Gastroesophageal sphincter (tissue), 4 donors: Measurements from ENCODE around the gene ZBED6. TPM values are rescaled to one million over a fixed set of nuclear protein-coding genes. Genes with fewer than 3 reads are reported as not detected.
A peak's percentile ranks its signal among the peaks of the same experiment; 100 is the strongest.

Experiments used
- ATAC-seq: fragments of 150-250 bp; one replicate; pipeline ENCODE4 v1.9.1; 2016; ENCODE audit warnings: mild to moderate bottlenecking, moderate library complexity
- H3K27ac ChIP-seq, 4 donors: fragments of 200-600 bp; sonication (generic) in 3 of 4; 1 replicate in 3 of 4; 2 replicates in 1 of 4; pipeline ENCODE4 v1.5.1; 2016 to 2019
- H3K27me3 ChIP-seq: fragments of 200-600 bp; sonication (generic); one replicate; pipeline ENCODE4 v1.5.1; 2019
- H3K36me3 ChIP-seq, 2 donors: fragments of 200-600 bp; sonication (generic); one replicate each; pipeline ENCODE4 v1.5.1; 2019; ENCODE audit warnings: control low read depth in 1 of 2
- H3K4me1 ChIP-seq, 3 donors: fragments of 200-600 bp; sonication (generic); 1 replicate in 2 of 3; 2 replicates in 1 of 3; pipeline ENCODE4 v1.5.1; 2016 to 2019; ENCODE audit warnings: control low read depth in 2 of 3
- H3K4me3 ChIP-seq, 2 donors: fragments of 200-600 bp; sonication (generic); one replicate each; pipeline ENCODE4 v1.5.1; 2019; ENCODE audit warnings: mild to moderate bottlenecking in 1 of 2, moderate library complexity in 1 of 2
- H3K9me3 ChIP-seq, 3 donors: fragments of 200-600 bp; sonication (generic); one replicate each; pipeline ENCODE4 v1.5.1; 2017 to 2019; ENCODE audit warnings: control low read depth in 2 of 3
- CTCF ChIP-seq, 4 experiments: fragments of 200-600 bp in 2 of 4; fragments of 450-650 bp in 2 of 4; sonication (generic) in 1 of 4; IDR thresholded peaks; one replicate each; pipeline ENCODE4 v1.5.1; 2017 to 2019; ENCODE audit warnings: antibody characterized with exemption in 4 of 4, mild to moderate bottlenecking in 2 of 4, moderate library complexity in 2 of 4
- EP300 ChIP-seq: sonication (generic); formaldehyde crosslinking; IDR thresholded peaks from one replicate; pipeline ENCODE4 v1.6.1; 2017; ENCODE audit warnings: antibody characterized with exemption, mild to moderate bottlenecking
- POLR2A ChIP-seq, 2 donors: fragments of 450-650 bp; IDR thresholded peaks; one replicate each; pipeline ENCODE4 v1.6.1; 2017; ENCODE audit warnings: antibody characterized with exemption in 2 of 2, mild to moderate bottlenecking in 2 of 2, moderate library complexity in 1 of 2
- POLR2AphosphoS5 ChIP-seq: sonication (generic); formaldehyde crosslinking; IDR thresholded peaks from one replicate; pipeline ENCODE4 v1.6.1; 2017; ENCODE audit warnings: antibody characterized with exemption
- WGBS, 2 donors: methylation state at CpG; one replicate each; pipeline ENCODE4 v1.1.5; 2018; ENCODE audit warnings: low coverage in 1 of 2; 5-methylcytosine and 5-hydroxymethylcytosine counted together
- total RNA-seq, 4 donors: library from RNA; depleted of rRNA; stranded (reverse); fragments of >200 nt; gene quantifications; one replicate each; pipeline ENCODE4 v1.1.0, GENCODE V29; 2016

ZBED6 gene
- total RNA-seq, 4 donors from 2014 or later: 11.6 to 19.9 (median 18.7) TPM

GRCh38 chr1:203799157-203799556 is 3.7 kb downstream of the ZBED6 start:
- Histone ChIP-seq H3K4me1 (peaks cover 4 to 83% (median 38%) of the 10 kb centered on the region in 3 donors), H3K9me3 (no peaks in the 10 kb centered on the region)
- WGBS, 2 donors: 44 to 52% methylated on average over 3 to 4 of the region's 4 CpGs

GRCh38 chr1:203799971-203800370 is 4.5 kb downstream of the ZBED6 start:
- Histone ChIP-seq H3K36me3 (peaks cover 0 to 30% of the 10 kb centered on the region in 2 donors), H3K4me1 (peaks cover 4 to 80% (median 38%) of the 10 kb centered on the region in 3 donors), H3K27me3 (no peaks in the 10 kb centered on the region), H3K4me3 (no peak overlapping the region), H3K9me3 (no peaks in the 10 kb centered on the region), H3K27ac (peak overlapping the region in 1 of 4 donors; percentile 30)
- 14 to 40% methylated on average over 1 of the region's 1 CpG for WGBS, 2 donors
- TF ChIP-seq CTCF (IDR thresholded peaks at IDR 0.05): no peak
- no peak for TF ChIP-seq POLR2AphosphoS5
- ATAC-seq: no peak

More at GRCh38 chr1:203799157-203799556, 3.7 kb downstream of the ZBED6 start:
- Histone ChIP-seq H3K36me3 (peaks cover 0 to 22% of the 10 kb centered on the region in 2 donors), H3K27ac (no peak overlapping the region), H3K27me3 (no peaks in the 10 kb centered on the region), H3K4me3 (no peak overlapping the region)
- ATAC-seq: no peak
- no peak for TF ChIP-seq POLR2AphosphoS5
- no peak for TF ChIP-seq EP300
- TF ChIP-seq POLR2A (IDR thresholded peaks at IDR 0.05): no peak
- no peak for TF ChIP-seq CTCF (IDR thresholded peaks at IDR 0.05)

- ATAC-seq: no peak
- Histone ChIP-seq H3K4me3 (no peak overlapping the region), H3K9me3 (no peaks in the 10 kb centered on the region), H3K36me3 (peaks cover 0 to 42% of the 10 kb centered on the region in 2 donors), H3K4me1 (peaks cover 0 to 50% (median 8%) of the 10 kb centered on the region in 3 donors), H3K27ac (no peak overlapping the region), H3K27me3 (no peaks in the 10 kb centered on the region)
- TF ChIP-seq POLR2A (IDR thresholded peaks at IDR 0.05) (no peak), EP300 (no peak), CTCF (IDR thresholded peaks at IDR 0.05) (no peak), POLR2AphosphoS5 (no peak)
- WGBS, 2 donors: 93 to 100% methylated on average over 6 to 7 of the region's 7 CpGs
Measured at GRCh38 chr1:203805689-203806088, 10.3 kb downstream of the ZBED6 start.

- Histone ChIP-seq H3K27ac (no peak overlapping the region), H3K36me3 (peaks cover 0 to 46% of the 10 kb centered on the region in 2 donors), H3K9me3 (no peaks in the 10 kb centered on the region), H3K27me3 (no peaks in the 10 kb centered on the region), H3K4me3 (no peak overlapping the region), H3K4me1 (peaks cover 0 to 44% (median 7%) of the 10 kb centered on the region in 3 donors)
- TF ChIP-seq POLR2AphosphoS5: no peak
- TF ChIP-seq POLR2A (IDR thresholded peaks at IDR 0.05): no peak
- TF ChIP-seq EP300: no peak
- TF ChIP-seq CTCF (IDR thresholded peaks at IDR 0.05): no peak
- no peak for ATAC-seq
- WGBS, 2 donors: 35 to 68% methylated on average over 2 of the region's 2 CpGs
Measured at GRCh38 chr1:203807196-203807595, 11.8 kb downstream of the ZBED6 start.

- Histone ChIP-seq H3K27ac (no peak overlapping the region), H3K9me3 (no peaks in the 10 kb centered on the region), H3K36me3 (peaks cover 0 to 54% of the 10 kb centered on the region in 2 donors), H3K27me3 (no peaks in the 10 kb centered on the region), H3K4me1 (peaks cover 0 to 20% (median 0%) of the 10 kb centered on the region in 3 donors), H3K4me3 (no peak overlapping the region)
- 92 to 100% methylated on average over 1 to 2 of the region's 2 CpGs for WGBS, 2 donors
- no peak for ATAC-seq
- TF ChIP-seq EP300 (no peak), POLR2A (IDR thresholded peaks at IDR 0.05) (no peak), CTCF (IDR thresholded peaks at IDR 0.05) (no peak), POLR2AphosphoS5 (no peak)
Measured at GRCh38 chr1:203813581-203814341, 18.3 kb downstream of the ZBED6 start.
